ENCODE data around the gene LCE1B.

- no peak for TF ChIP-seq CTCF (IDR thresholded peaks at IDR 0.05)
- no peak for TF ChIP-seq EP300 (IDR thresholded peaks at IDR 0.05)
Observed at GRCh38 chr1:152855661-152856060, 43.9 kb downstream of the LCE1B start.
